GM12878 (cell line): ENCODE measurements around the gene MBD5. TPM values are rescaled to one million over a fixed set of nuclear protein-coding genes. Genes with fewer than 3 reads are reported as not detected.

Source experiments
- ATAC-seq: fragments of 200-7000 bp; cut with Tn5 transposase; 3 replicates; pipeline ENCODE4 v1.9.1; 2020; ENCODE audit warnings: mild to moderate bottlenecking, moderate library complexity
- BruUV-seq: library from RNA; stranded (reverse); fragments of 400-500 nt; replicated peaks from 2 replicates; lab custom pipeline; 2021; lab: Mats Ljungman, UMichigan
- CTCF ChIA-PET: fragments of 300-600 bp; sonication (Branson Sonifier 250); formaldehyde crosslinking; extraction: SDS; loops from one replicate; lab custom pipeline; 2021; ENCODE audit warnings: inconsistent platforms; lab: Yijun Ruan, JAX
- POLR2A ChIA-PET: fragments of 350-600 bp; formaldehyde crosslinking; extraction: SDS; loops from one replicate; lab custom pipeline; 2021; ENCODE audit warnings: inconsistent platforms; lab: Charles Lee
- RAD21 ChIA-PET: fragments of 300-600 bp; sonication (Branson Sonifier 250); formaldehyde crosslinking; loops from one replicate; lab custom pipeline; 2023; ENCODE audit warnings: antibody characterized with exemption; ENCODE audit not compliant: unreplicated experiment; lab: Charles Lee
- SMC1A ChIA-PET: fragments of 300-600 bp; sonication (Branson Sonifier 250); formaldehyde crosslinking; loops from one replicate; lab custom pipeline; 2023; ENCODE audit not compliant: unreplicated experiment, uncharacterized antibody; lab: Charles Lee
- DNase-seq: peaks from one replicate; pipeline ENCODE4 v3.0.0-alpha.2; 2011; ENCODE audit warnings: low read depth, low spot score
- FAIRE-seq: peaks from 3 replicates; lab custom pipeline; 2011; peaks lifted over from hg19 to GRCh38; lab: Jason Lieb, UNC
- H2AFZ ChIP-seq: 2 replicates; pipeline ENCODE4 v1.6.0; 2011; ENCODE audit warnings: low read depth, low read length, control low read depth; ENCODE audit not compliant: control insufficient read depth
- H3K27ac ChIP-seq: 2 replicates; pipeline ENCODE4 v1.5.1; 2011; ENCODE audit warnings: control low read depth; ENCODE audit not compliant: control insufficient read depth, insufficient read depth
- H3K27me3 ChIP-seq, 2 experiments: replicated peaks in 1 of 2; 2 replicates each; pipeline versions ENCODE4 v1.6.0 to v1.6.1; 2011; ENCODE audit warnings: low read length in 1 of 2; ENCODE audit not compliant: control insufficient read depth in 2 of 2, insufficient read depth in 2 of 2
- H3K36me3 ChIP-seq, 2 experiments: 2 replicates each; pipeline ENCODE4 v1.5.1; 2011; ENCODE audit warnings: low read length in 1 of 2; ENCODE audit not compliant: control insufficient read depth in 2 of 2, insufficient read depth in 2 of 2
- H3K4me1 ChIP-seq: 2 replicates; pipeline ENCODE4 v1.6.1; 2011; ENCODE audit warnings: mild to moderate bottlenecking, low read length, moderate library complexity, mixed read lengths; ENCODE audit not compliant: control insufficient read depth, insufficient read depth
- H3K4me2 ChIP-seq: 2 replicates; pipeline ENCODE4 v1.6.0; 2011; ENCODE audit warnings: control low read depth; ENCODE audit not compliant: control insufficient read depth, insufficient read depth
- H3K4me3 ChIP-seq: fragments of 200-600 bp; sonication (generic); 2 replicates; pipeline ENCODE4 v1.5.1; 2016
- H3K79me2 ChIP-seq: 2 replicates; pipeline ENCODE4 v1.6.0; 2011; ENCODE audit warnings: low read length; ENCODE audit not compliant: control insufficient read depth, insufficient read depth
- H3K9ac ChIP-seq: 2 replicates; pipeline ENCODE4 v1.8.0; 2011; ENCODE audit warnings: low read length, control low read depth, mixed read lengths; ENCODE audit not compliant: control insufficient read depth, insufficient read depth
- H3K9me3 ChIP-seq: replicated peaks from 3 replicates; pipeline ENCODE4 v1.5.1; 2011; ENCODE audit warnings: mild to moderate bottlenecking, low read length; ENCODE audit not compliant: control insufficient read depth, insufficient read depth
- H4K20me1 ChIP-seq: 2 replicates; pipeline ENCODE4 v1.6.0; 2011; ENCODE audit not compliant: control insufficient read depth, insufficient read depth
- LARP7 ChIP-seq: fragments of 450-650 bp; IDR thresholded peaks from 2 replicates; pipeline ENCODE4 v1.6.1; 2017; ENCODE audit warnings: mild to moderate bottlenecking
- MTA3 ChIP-seq: IDR thresholded peaks from 2 replicates; pipeline ENCODE4 v1.6.1; 2012; ENCODE audit warnings: low read length, inconsistent platforms, borderline replicate concordance
- MYC ChIP-seq: IDR thresholded peaks from 2 replicates; pipeline ENCODE4 v1.6.1; 2011; ENCODE audit warnings: mild to moderate bottlenecking, low read length, moderate library complexity, inconsistent platforms; ENCODE audit not compliant: insufficient read depth, insufficient replicate concordance, insufficient read length, severe bottlenecking
- NFYB ChIP-seq: IDR thresholded peaks from 2 replicates; pipeline ENCODE4 v1.6.1; 2011; ENCODE audit warnings: low read depth, mild to moderate bottlenecking, low read length, improper control_type of control experiment, moderate library complexity; ENCODE audit not compliant: insufficient read depth
- SMAD1 ChIP-seq: fragments of 450-650 bp; IDR thresholded peaks from 2 replicates; pipeline ENCODE4 v1.6.1; 2018; ENCODE audit warnings: mild to moderate bottlenecking, low read depth; ENCODE audit not compliant: partially characterized antibody
- WGBS: methylation state at CpG from one replicate; pipeline ENCODE4 v1.1.6; 2016; ENCODE audit warnings: low lambda C conversion rate; ENCODE audit not compliant: insufficient replicate concordance, insufficient coverage; ENCODE audit errors: missing lambda C conversion rate; 5-methylcytosine and 5-hydroxymethylcytosine counted together
- in situ Hi-C: fragments of 300-500 bp; cut with MboI; formaldehyde crosslinking; loops from 9 replicates; pipeline ENCODE4 v1.14.3; 2018; ENCODE audit warnings: mixed read lengths
- intact Hi-C: fragments of 100-400 bp; cut with micrococcal nuclease; formaldehyde crosslinking; loops from one replicate; pipeline ENCODE4 v1.14.2; 2022; ENCODE audit not compliant: unreplicated experiment
- polyA plus RNA-seq, 11 experiments: library from polyadenylated mRNA; depleted of rRNA in 4 of 11; unstranded in 6 of 11; stranded (reverse) in 5 of 11; fragments of >200 nt; fragmentation: Nextera tagmentation in 4 of 11; fragmentation: Illumina TruSeq in 1 of 11; extraction: Ambion mirVana in 4 of 11; extraction: Trizol in 1 of 11; gene quantifications; 1 replicate in 1 of 11; 2 replicates in 10 of 11; pipeline versions ENCODE4 v1.2.1 to v1.2.3, GENCODE V29; 2011 to 2016; ENCODE audit warnings: inconsistent platforms in 2 of 11, missing spikeins in 2 of 11, low read depth in 1 of 11
- total RNA-seq, 4 experiments: library from RNA; depleted of rRNA in 3 of 4; stranded (reverse); fragments of >200 nt in 3 of 4; fragmentation: Illumina TruSeq in 1 of 4; extraction: Trizol in 1 of 4; gene quantifications; 2 replicates each; pipeline versions ENCODE4 v1.2.1 to v1.2.3, GENCODE V29; 2013 to 2021

Gene MBD5
- total and polyA plus RNA-seq, 10 of the 15 experiments (the other 5 are each of a cell fraction or from before 2014, with no cell fraction given), result 7.4 to 58.0 (median 21.2) TPM

DNA sequence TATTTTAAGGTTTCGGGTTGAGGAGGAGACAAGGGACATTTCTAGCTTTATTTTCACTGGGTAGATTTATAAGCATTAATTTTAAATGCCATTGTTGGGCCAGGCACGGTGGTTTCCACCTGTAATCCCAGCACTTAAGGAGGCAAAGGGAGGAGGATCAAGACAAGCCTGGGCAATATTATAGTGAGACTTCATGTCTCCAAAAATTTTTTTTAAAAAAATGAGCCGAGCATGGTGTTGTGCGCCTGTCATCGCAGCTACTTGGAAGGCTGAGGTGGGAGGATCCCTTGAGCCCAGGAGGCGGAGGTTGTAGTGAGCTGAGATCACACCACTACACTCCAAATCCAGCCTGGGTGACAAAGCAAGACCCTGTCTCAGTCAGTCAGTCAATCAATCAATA is 45.0 kb downstream of the MBD5 start:
- no peak for TF ChIP-seq MTA3
- TF ChIP-seq, all 136 proteins: peak for 0
- WGBS, result 95% methylated on average over 6 of the region's 6 CpGs
- no peak overlapping the region for H3K4me2 ChIP-seq
- no peaks in the 10 kb centered on the region; the same call in 1 of the 3 replicates for H3K9me3 ChIP-seq
- SMC1A ChIA-PET, result interaction anchor here (0.7 to 2.4 kb wide), 5 partner anchors 12 to 70 kb away, joined by 3 to 11 read pairs (median 3); no protein-coding TSS in a partner anchor
- BruUV-seq, result no TSS peak
- H3K4me1 ChIP-seq, result no peaks in the 10 kb centered on the region
- no peaks in the 10 kb centered on the region for H3K36me3 ChIP-seq
- no peak overlapping the region for H2AFZ ChIP-seq
- DNase-seq, result no peak
- H3K9ac ChIP-seq, result no peak overlapping the region
- ATAC-seq, result no peak
- FAIRE-seq, result no peak
- CTCF ChIA-PET, result interaction anchor here (0.8 to 1.0 kb wide), 2 partner anchors 14 to 443 kb away, joined by 3 to 4 read pairs; no protein-coding TSS in a partner anchor
- intact Hi-C loops (no loop called here), in situ Hi-C loops (no loop called here)
- no peak overlapping the region for H3K4me3 ChIP-seq
- no peaks in the 10 kb centered on the region for H3K27me3 ChIP-seq
- H4K20me1 ChIP-seq, result no peaks in the 10 kb centered on the region
- POLR2A ChIA-PET, result no interaction called here
- H3K79me2 ChIP-seq, result no peaks in the 10 kb centered on the region
- RAD21 ChIA-PET, result interaction anchor here (0.7 kb wide), 2 partner anchors 14 to 443 kb away, joined by 3 to 5 read pairs; no protein-coding TSS in a partner anchor
- no peak overlapping the region for H3K27ac ChIP-seq

GRCh38 chr2:148067801-148068200 is 46.9 kb downstream of the MBD5 start:
- Histone ChIP-seq H3K36me3 (no peaks in the 10 kb centered on the region), H3K27me3 (no peaks in the 10 kb centered on the region), H3K4me2 (no peak overlapping the region), H3K9me3 (no peaks in the 10 kb centered on the region; the same call in 1 of the 3 replicates), H3K4me3 (no peak overlapping the region), H3K27ac (no peak overlapping the region), H3K79me2 (no peaks in the 10 kb centered on the region), H2AFZ (no peak overlapping the region), H3K4me1 (no peaks in the 10 kb centered on the region), H3K9ac (no peak overlapping the region), H4K20me1 (no peaks in the 10 kb centered on the region)
- intact Hi-C loops, result no loop called here
- ChIA-PET POLR2A (no interaction called here), SMC1A (interaction anchor here (0.6 to 2.4 kb wide), 14 partner anchors 10 to 208 kb away, joined by 3 to 11 read pairs (median 3); no protein-coding TSS in a partner anchor), RAD21 (interaction anchor here (1.1 kb wide), 1 partner anchor 39 kb away, joined by 4 read pairs; no protein-coding TSS in a partner anchor), CTCF (interaction anchor here (1.6 kb wide), 1 partner anchor 17 kb away, joined by 5 read pairs; no protein-coding TSS in a partner anchor)
- no peak for ATAC-seq
- 100% methylated on average over 1 of the region's 1 CpG for WGBS
- in situ Hi-C loops, result no loop called here
- TF ChIP-seq LARP7 (no peak), NFYB (no peak), MYC (no peak), SMAD1 (no peak)
- no peak for FAIRE-seq
- no TSS peak for BruUV-seq
- no peak for DNase-seq
